ENCODE measurements around the gene SPINK6. TPM values are rescaled to one million over a fixed set of nuclear protein-coding genes. Genes with fewer than 3 reads are reported as not detected.

Gene SPINK6
- total and polyA plus RNA-seq, 9 of the 15 experiments (the other 6 are each of a cell fraction or from before 2014, with no cell fraction given) = not detected

DNA sequence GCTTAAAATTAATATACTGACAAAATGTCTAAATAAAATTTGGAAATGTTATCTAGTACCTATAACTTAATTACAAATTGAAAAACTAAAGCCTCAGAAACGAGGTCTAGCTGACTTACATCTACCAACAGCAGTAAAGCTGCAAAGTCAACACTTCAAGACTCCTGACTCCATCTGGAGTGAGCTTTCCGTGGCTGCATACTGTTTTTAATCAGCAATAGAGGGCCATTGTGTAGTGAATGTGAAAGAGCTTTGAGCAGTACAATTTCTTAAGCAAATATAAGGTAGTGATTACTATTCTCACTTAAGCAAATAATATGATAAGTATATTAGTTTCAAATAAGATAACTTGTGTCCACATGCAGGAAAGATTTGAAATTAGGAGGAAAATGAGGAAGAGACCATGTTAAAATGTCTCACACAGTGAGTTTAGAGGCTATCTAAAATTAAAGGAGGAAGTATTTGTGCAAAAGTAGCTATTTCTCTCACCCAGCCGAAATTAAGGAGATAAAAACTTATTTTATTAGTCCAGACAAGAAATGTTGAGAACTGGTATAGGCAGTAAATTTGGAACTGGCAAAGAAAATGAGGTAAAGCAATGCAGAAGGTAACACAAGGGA, 6.4 kb downstream of the SPINK6 start:
- Histone ChIP-seq H3K79me2 (ENCODE audit: control insufficient read depth, insufficient read depth, low read length) (no peaks in the 10 kb centered on the region), H3K4me1 (replicated peaks in 1 of 2; ENCODE audit: control insufficient read depth in 2 of 2, insufficient read depth in 2 of 2, low read length in 2 of 2) (no peaks in the 10 kb centered on the region), H3K4me2 (ENCODE audit: insufficient read depth, low read length) (no peak overlapping the region), H3K4me3 (no peak overlapping the region), H3K9me1 (ENCODE audit: control insufficient read depth, insufficient read depth, low read length) (no peaks in the 10 kb centered on the region), H3K9me3 (replicated peaks; ENCODE audit: control insufficient read depth, insufficient read depth, low read depth, low read length) (no peaks in the 10 kb centered on the region), H3K9ac (ENCODE audit: insufficient read depth in 1 of 2, low read depth in 2 of 2, low read length in 2 of 2) (no peak overlapping the region), H3K36me3 (ENCODE audit: control insufficient read depth, insufficient read depth, low read length) (no peaks in the 10 kb centered on the region), H4K20me1 (replicated peaks; ENCODE audit: control insufficient read depth, insufficient read depth, low read length) (no peaks in the 10 kb centered on the region), H3K27ac (ENCODE audit: extremely low read depth, low read depth, low read length) (no peak overlapping the region), H3K27me3 (ENCODE audit: control insufficient read depth in 2 of 2, insufficient read depth in 2 of 2, low read length in 2 of 2) (no peaks in the 10 kb centered on the region), H2AFZ (ENCODE audit: low read depth, low read length) (no peak overlapping the region)
- WGBS (ENCODE audit: insufficient coverage, low coverage, missing lambda C conversion rate) = 9% methylated on average over 3 of the region's 3 CpGs
- in situ Hi-C loops (cut with MboI) = no loop called here
- CTCF ChIA-PET (ENCODE audit: low intra/inter-chr PET ratio) = no interaction called here
- no peak for DNase-seq (ENCODE audit: extremely low read depth in 1 of 4, low spot score in 3 of 4)
- intact Hi-C loops (cut with micrococcal nuclease) = no loop called here
- no peak for ATAC-seq
- POLR2A ChIA-PET = interaction anchor here (0.6 kb wide), 1 partner anchor 51 kb away, joined by 3 read pairs; no protein-coding TSS in a partner anchor
- TF ChIP-seq NR4A1 (CRISPR knock-in tag; IDR thresholded peaks at IDR 0.05) = no peak
- no peak for TF ChIP-seq NR4A1 (tag; IDR thresholded peaks at IDR 0.05)
- no peak for TF ChIP-seq MAFK (IDR thresholded peaks at IDR 0.05; ENCODE audit: low read length)
- no peak for TF ChIP-seq TARDBP (IDR thresholded peaks at IDR 0.05)
- no peak for TF ChIP-seq POLR3G (IDR thresholded peaks at IDR 0.05; ENCODE audit: extremely low read depth, insufficient read length, insufficient replicate concordance)
- no peak for TF ChIP-seq SAP30 (IDR thresholded peaks at IDR 0.05; ENCODE audit: borderline replicate concordance, insufficient read depth, low read depth, low read length, poor library complexity, severe bottlenecking)
- TF ChIP-seq ZKSCAN3 (CRISPR knock-in tag; IDR thresholded peaks at IDR 0.05) = no peak
- TF ChIP-seq PTTG1 (tag; IDR thresholded peaks at IDR 0.05; ENCODE audit: low read depth) = no peak
- no peak for TF ChIP-seq SMARCA4 (IDR thresholded peaks at IDR 0.05)
- TF ChIP-seq TEAD2 (tag; IDR thresholded peaks at IDR 0.05) = no peak
- TF ChIP-seq ZNF184 (CRISPR knock-in tag; IDR thresholded peaks at IDR 0.05) = no peak
- no peak for TF ChIP-seq FIP1L1 (IDR thresholded peaks at IDR 0.05; ENCODE audit: low read depth, low read length, poor library complexity, severe bottlenecking)
- no peak for TF ChIP-seq NRF1 (conservative IDR thresholded peaks at IDR 0.05 in 1 of 2, IDR thresholded peaks at IDR 0.05 in 1 of 2)
- no peak for TF ChIP-seq GATAD2B (IDR thresholded peaks at IDR 0.05; ENCODE audit: borderline replicate concordance)
- no TSS peak for BruUV-seq (replicated peaks)
- FAIRE-seq = no peak

All from K562 (cell line).